K562 (cell line): Measurements from ENCODE around the gene LRRC74B. TPM values are rescaled to one million over a fixed set of nuclear protein-coding genes. Genes with fewer than 3 reads are reported as not detected.

Experiments used
- ATF4 ChIP-seq: fragments of 450-650 bp; formaldehyde crosslinking; IDR thresholded peaks from 2 replicates; pipeline ENCODE4 v1.4.0; 2022; ENCODE audit warnings: mild to moderate bottlenecking, moderate library complexity
- BRF1 ChIP-seq: IDR thresholded peaks from 3 replicates; pipeline ENCODE4 v1.6.1; 2011; ENCODE audit warnings: borderline replicate concordance, mild to moderate bottlenecking; ENCODE audit not compliant: insufficient read length; ENCODE audit errors: extremely low read depth
- CHD2 ChIP-seq: IDR thresholded peaks from 2 replicates; pipeline ENCODE4 v1.6.1; 2011; ENCODE audit warnings: low read depth, low read length
- CSDE1 ChIP-seq, 2 experiments: fragments of 450-650 bp; IDR thresholded peaks; 2 replicates each; pipeline ENCODE4 v1.6.1; 2016; ENCODE audit warnings: mild to moderate bottlenecking in 1 of 2
- DEAF1 ChIP-seq: fragments of 450-650 bp; formaldehyde crosslinking; IDR thresholded peaks from 2 replicates; pipeline ENCODE4 v1.4.0; 2020; ENCODE audit warnings: mild to moderate bottlenecking, moderate library complexity
- E2F5 ChIP-seq: sonication (generic); formaldehyde crosslinking; IDR thresholded peaks from 2 replicates; pipeline ENCODE4 v1.8.0; 2022; ENCODE audit warnings: mild to moderate bottlenecking, missing genetic modification reagents
- GTF2E2 ChIP-seq: fragments of 200-800 bp; sonication (Bioruptor generic); IDR thresholded peaks from 2 replicates; pipeline ENCODE4 v1.6.1; 2016; ENCODE audit warnings: missing genetic modification characterization, missing compliant biosample characterization
- HIVEP1 ChIP-seq: fragments of 250-450 bp; sonication (Bioruptor Pico); IDR thresholded peaks from 2 replicates; pipeline ENCODE4 v1.4.0; 2020; ENCODE audit warnings: mild to moderate bottlenecking
- KLF1 ChIP-seq: fragments of 450-650 bp; IDR thresholded peaks from 2 replicates; pipeline ENCODE4 v1.6.1; 2016; ENCODE audit warnings: missing genetic modification characterization, missing compliant biosample characterization
- NBN ChIP-seq: fragments of 450-650 bp; IDR thresholded peaks from 2 replicates; pipeline ENCODE4 v1.6.1; 2016; ENCODE audit warnings: low read depth, mild to moderate bottlenecking
- NR4A1 ChIP-seq, 2 experiments: fragments of 250-450 bp in 1 of 2; fragments of 450-650 bp in 1 of 2; sonication (Bioruptor Pico) in 1 of 2; IDR thresholded peaks; 2 replicates each; pipeline versions ENCODE4 v1.4.0 to v1.6.1; 2016 to 2020; ENCODE audit warnings: mild to moderate bottlenecking in 2 of 2, missing compliant biosample characterization in 1 of 2, missing genetic modification characterization in 1 of 2, moderate library complexity in 1 of 2
- PHF8 ChIP-seq: fragments of 200-600 bp; sonication (generic); IDR thresholded peaks from 2 replicates; pipeline ENCODE4 v1.6.1; 2012; ENCODE audit warnings: mixed run types, mild to moderate bottlenecking, inconsistent platforms, low read length, moderate library complexity, borderline replicate concordance
- POLR2AphosphoS2 ChIP-seq: IDR thresholded peaks from 2 replicates; pipeline ENCODE4 v1.6.1; 2012; ENCODE audit warnings: low read length, improper control_type of control experiment
- RBBP5 ChIP-seq: fragments of 200-600 bp; sonication (generic); IDR thresholded peaks from 2 replicates; pipeline ENCODE4 v1.6.1; 2012; ENCODE audit warnings: borderline replicate concordance, mild to moderate bottlenecking, low read length, control low read depth, inconsistent platforms; ENCODE audit not compliant: insufficient read depth, poor library complexity, severe bottlenecking
- RBM14 ChIP-seq: fragments of 200-400 bp; formaldehyde crosslinking; IDR thresholded peaks from 2 replicates; pipeline ENCODE4 v1.6.1; 2018; ENCODE audit warnings: low read depth, mild to moderate bottlenecking, low read length, moderate library complexity, borderline replicate concordance; ENCODE audit not compliant: insufficient read depth
- UBTF ChIP-seq, 2 experiments: IDR thresholded peaks; 2 replicates each; pipeline ENCODE4 v1.6.1; 2012; ENCODE audit warnings: improper control_type of control experiment in 2 of 2, low read depth in 2 of 2, low read length in 2 of 2, borderline replicate concordance in 1 of 2
- ZEB2 ChIP-seq: fragments of 450-650 bp; IDR thresholded peaks from 2 replicates; pipeline ENCODE4 v1.6.1; 2016
- ZNF134 ChIP-seq: fragments of 250-450 bp; sonication (Bioruptor Pico); conservative IDR thresholded peaks from 2 replicates; pipeline ENCODE4 v1.4.0; 2020
- ZNF3 ChIP-seq: fragments of 250-450 bp; sonication (Bioruptor Pico); IDR thresholded peaks from 2 replicates; pipeline ENCODE4 v1.5.0; 2021; ENCODE audit warnings: mild to moderate bottlenecking, moderate library complexity
- ZNF444 ChIP-seq: fragments of 250-450 bp; sonication (Bioruptor Pico); IDR thresholded peaks from 2 replicates; pipeline ENCODE4 v1.4.0; 2020; ENCODE audit warnings: mild to moderate bottlenecking, moderate library complexity
- polyA plus RNA-seq, 8 experiments: library from polyadenylated mRNA; depleted of rRNA in 4 of 8; stranded (reverse) in 5 of 8; unstranded in 3 of 8; fragments of >200 nt; fragmentation: Nextera tagmentation in 2 of 8; fragmentation: Illumina TruSeq in 1 of 8; extraction: Ambion mirVana in 2 of 8; extraction: Trizol in 1 of 8; gene quantifications; 2 replicates each; pipeline versions ENCODE4 v1.2.1 to v1.2.3, GENCODE V29; 2011 to 2014; ENCODE audit warnings: inconsistent platforms in 1 of 8, missing spikeins in 1 of 8
- total RNA-seq, 7 experiments: library from RNA; depleted of rRNA in 6 of 7; stranded (reverse); fragments of >200 nt in 6 of 7; fragmentation: Illumina TruSeq in 2 of 7; extraction: Trizol in 2 of 7; gene quantifications; 2 replicates each; pipeline versions ENCODE4 v1.2.1 to v1.2.3, GENCODE V29; 2011 to 2021; ENCODE audit warnings: low replicate concordance in 1 of 7

LRRC74B gene
- total and polyA plus RNA-seq, 9 of the 15 experiments (the other 6 are each of a cell fraction or from before 2014, with no cell fraction given): not detected

DNA sequence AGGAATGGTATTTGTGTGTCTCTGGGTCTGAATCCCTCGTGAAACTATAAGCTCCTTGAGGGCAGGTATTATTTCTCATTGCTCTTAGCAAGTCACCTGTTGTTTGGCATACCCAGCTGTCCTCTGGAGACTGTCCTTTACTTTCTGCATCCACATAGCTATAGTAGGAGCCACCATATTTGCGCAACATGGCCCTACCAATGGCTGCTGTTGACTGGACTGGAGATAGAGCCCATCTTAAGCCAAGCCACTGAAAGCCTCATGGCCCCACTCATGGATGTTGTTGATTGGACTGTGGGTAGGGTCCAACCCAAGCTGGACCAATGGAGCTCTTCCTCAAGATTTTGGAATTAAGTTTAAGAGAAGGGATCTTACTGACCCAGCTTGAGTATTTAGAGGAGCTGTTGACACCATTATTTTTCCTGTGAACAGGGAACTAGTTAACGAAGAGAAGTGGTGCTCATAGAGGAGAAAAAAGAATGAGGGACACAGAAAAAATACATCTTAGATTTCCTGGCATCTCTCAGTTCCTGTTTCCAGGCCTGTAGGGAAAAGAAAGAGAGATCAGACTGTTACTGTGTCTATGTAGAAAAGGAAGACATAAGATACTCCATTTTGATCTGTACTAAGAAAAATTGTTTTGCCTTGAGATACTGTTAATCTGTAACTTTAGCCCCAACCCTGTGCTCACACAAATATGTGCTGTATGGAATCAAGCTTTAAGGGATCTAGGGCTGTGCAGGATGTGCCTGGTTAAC, 47.2 kb downstream of the LRRC74B start (continued):
- TF ChIP-seq ATF4 (no peak), DEAF1 (CRISPR knock-in tag) (no peak), CSDE1 (IDR thresholded peaks at IDR 0.05) (no peak), ZNF444 (CRISPR knock-in tag) (no peak), GTF2E2 (tag) (no peak), KLF1 (0 out of 2 replicates have a peak, but pooled peaks have one; percentile 2), NR4A1 (CRISPR knock-in tag; IDR thresholded peaks at IDR 0.05) (no peak), NR4A1 (tag; IDR thresholded peaks at IDR 0.05) (peak; percentile 94), POLR2AphosphoS2 (no peak), ZEB2 (no peak), RBBP5 (no peak), RBM14 (no peak), PHF8 (no peak), NBN (no peak), CHD2 (no peak), BRF1 (no peak), HIVEP1 (CRISPR knock-in tag) (0 out of 2 replicates have a peak, but pooled peaks have one; percentile 36), UBTF (IDR thresholded peaks at IDR 0.05; ENCODE audit: borderline replicate concordance in 1 of 2, low read depth in 2 of 2, low read length in 2 of 2) (no peak), ZNF3 (CRISPR knock-in tag) (no peak), ZNF134 (CRISPR knock-in tag) (no peak; the same call in 1 of the 2 replicates), E2F5 (CRISPR knock-in tag) (no peak)
